GM18498 (cell line): Measurements from ENCODE around the gene MAP3K20.
A peak's percentile ranks its signal among the peaks of the same experiment; 100 is the strongest.

Source experiments
- ATAC-seq: cut with Tn5 transposase; IDR thresholded peaks from one replicate; pipeline ENCODE4 v1.9.1; 2021; ENCODE audit warnings: mild to moderate bottlenecking, moderate library complexity; ENCODE audit not compliant: unreplicated experiment

MAP3K20 gene

DNA sequence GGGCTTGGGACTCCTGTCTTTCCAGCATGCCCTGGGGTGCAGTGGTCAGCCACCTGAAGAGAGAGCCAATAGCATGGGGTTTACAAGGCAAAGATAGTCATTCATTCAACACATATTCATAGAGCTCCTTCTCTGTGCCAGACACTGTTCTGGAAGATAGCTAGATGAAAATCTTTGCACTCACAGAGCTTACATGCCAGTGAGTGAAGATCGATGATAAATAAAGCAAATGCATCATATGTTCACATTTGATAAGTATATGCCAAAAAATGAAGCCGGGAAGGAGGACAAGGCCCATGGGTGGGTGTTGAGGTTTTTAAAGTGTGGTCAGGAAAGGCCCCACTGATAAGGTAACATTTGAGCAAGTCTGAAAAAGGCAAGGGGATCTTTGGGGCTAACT lies 148.2 kb downstream of the MAP3K20 start:
- ATAC-seq, result no peak

DNA sequence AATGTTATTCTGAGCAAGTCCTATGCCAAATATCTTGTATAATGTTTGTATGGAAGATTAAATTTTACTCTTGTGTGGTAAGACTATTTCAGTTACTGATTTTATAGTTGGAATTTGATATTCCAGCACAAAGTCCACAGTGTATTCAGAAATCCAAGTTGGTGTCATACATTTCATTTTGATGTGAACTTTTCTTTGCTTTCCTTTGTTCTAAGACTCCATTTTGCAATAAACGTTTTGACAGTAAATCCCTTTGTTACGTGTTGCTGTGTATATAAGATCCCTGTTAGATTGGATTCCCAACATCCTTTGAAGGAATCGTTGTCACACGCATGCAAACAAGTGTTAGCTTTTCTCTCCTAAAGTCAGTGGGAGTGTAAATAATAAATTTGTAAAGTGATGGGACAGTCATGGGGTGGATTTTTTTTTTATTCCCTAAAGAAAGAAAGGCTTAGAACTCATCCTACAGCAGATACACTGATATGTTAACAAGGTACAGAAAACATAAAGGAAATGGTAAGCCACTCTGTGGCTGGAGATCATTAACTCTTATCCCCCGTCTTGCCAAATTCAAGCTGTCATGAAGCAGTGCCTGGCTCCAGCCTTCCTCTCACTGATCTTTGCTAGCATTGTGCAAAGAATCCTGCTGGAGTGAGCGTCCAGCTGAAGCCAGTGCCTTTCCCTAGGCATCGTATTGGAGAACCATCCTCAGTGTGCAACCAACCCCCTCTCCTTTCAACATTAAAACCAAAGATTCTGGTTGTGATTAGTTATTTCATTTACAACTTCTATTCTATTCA lies 151.5 kb downstream of the MAP3K20 start:
- ATAC-seq, result no peak

DNA sequence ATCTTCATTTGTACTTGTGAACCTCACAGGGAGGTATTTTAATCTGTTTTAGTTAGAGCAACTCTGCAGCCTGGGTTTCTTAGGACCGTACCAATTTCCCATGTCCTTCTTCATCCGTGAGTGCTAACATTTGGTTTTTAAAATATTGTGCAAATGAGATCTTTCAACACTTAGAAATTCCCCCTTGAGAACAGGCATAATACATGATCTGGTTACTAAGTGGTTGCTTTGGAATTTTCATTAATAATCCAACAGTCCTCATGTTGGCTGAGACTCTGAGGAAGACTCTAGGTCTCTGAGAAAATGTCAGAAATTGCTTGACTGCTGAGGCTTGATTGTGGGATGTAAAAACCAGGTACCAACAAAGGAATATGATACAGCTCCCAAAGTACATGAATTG lies 153.4 kb downstream of the MAP3K20 start:
- ATAC-seq, result no peak

DNA sequence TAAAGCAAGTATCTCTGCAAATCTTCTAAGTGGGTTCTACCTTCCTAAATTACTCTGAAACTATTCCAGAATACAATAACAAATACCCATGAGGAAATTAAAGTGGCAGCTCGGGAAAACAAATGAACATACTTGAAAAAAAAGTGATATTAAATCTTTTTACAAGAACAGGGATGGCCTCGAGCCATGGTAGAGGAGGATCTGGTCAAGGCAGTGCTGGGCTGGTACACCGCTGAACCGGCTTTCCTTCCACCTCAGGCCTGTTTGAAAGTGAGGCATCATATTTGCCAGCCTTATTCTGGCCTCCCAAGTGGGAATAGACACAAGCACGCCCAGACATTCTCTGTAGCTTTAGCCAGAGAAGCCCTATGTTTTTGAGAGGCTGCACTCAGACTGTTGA lies 154.5 kb downstream of the MAP3K20 start:
- ATAC-seq, result no peak

DNA sequence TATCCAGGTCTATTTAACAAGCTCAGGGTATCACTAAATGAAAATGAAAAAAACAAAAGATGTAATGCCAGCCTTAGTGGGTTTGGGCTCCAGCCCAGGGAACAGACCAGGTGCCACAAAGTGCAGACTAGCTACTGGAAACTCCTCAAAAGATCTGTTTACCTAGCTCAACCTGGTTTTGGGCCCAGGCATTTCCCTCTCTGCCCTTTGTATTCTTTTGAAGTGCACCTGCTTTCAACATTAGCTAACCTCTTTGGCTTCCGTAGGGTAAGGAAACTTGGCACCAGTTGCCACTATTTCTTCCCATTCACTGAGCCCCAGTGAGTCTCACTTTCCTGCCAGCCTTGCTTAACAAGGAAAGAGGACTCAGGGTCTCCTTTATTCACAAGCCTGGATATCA lies 155.4 kb downstream of the MAP3K20 start:
- no peak for ATAC-seq

DNA sequence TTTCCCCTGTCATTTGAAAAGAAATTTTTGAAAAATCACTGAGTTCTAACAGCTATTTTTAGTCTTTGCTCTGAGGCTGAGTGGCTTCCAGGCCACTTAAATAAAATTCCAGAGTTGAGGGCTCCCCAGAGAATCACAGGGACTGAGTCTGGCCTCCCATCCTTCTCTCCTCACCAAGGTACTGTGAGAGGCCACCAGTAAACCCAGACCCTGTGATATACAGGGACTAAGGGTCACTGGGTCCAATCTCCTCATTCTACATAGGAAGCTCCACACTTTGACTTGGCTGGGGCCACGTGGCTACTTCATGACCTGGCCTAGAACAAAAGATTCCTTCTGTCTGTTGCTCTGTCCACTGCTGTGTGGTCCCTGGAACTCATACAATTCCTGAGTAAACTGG lies 155.8 kb downstream of the MAP3K20 start:
- ATAC-seq, result no peak

DNA sequence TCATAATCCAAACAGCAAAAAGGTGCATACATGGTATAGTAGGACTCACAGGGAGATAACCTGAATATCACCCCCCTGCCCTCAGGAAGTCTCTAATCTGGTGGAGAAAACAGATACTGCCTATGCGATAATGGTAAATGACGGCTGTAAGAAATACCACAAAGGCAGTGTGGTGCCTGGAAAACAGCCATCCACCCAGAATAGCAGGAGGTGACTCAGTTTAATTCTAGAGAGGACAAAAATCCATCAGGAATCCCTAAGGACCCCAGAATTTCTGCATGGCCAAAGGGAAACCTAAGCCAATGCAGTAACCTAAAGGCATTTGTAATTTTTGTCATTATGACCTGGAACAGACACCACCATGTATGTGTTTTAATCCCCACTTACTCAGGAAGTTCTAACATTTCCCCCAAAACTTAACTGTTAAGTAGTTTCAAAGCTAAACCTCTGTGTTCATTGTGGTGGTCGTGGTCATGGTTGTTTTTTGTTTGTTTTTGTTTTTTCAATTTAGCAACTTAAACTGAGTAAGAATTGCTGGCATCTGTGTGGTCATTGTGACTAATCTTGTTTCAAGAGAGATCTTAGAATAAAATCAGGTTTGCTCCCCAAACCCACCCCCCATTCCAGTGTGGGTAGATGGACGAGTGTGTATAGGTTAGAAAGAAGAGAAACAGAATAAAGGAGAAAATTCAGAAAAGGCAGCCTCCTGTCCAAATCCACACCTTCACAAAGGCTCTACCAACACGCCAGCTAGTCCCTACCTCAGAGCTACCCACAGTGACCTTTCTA lies 157.5 kb downstream of the MAP3K20 start:
- no peak for ATAC-seq

DNA sequence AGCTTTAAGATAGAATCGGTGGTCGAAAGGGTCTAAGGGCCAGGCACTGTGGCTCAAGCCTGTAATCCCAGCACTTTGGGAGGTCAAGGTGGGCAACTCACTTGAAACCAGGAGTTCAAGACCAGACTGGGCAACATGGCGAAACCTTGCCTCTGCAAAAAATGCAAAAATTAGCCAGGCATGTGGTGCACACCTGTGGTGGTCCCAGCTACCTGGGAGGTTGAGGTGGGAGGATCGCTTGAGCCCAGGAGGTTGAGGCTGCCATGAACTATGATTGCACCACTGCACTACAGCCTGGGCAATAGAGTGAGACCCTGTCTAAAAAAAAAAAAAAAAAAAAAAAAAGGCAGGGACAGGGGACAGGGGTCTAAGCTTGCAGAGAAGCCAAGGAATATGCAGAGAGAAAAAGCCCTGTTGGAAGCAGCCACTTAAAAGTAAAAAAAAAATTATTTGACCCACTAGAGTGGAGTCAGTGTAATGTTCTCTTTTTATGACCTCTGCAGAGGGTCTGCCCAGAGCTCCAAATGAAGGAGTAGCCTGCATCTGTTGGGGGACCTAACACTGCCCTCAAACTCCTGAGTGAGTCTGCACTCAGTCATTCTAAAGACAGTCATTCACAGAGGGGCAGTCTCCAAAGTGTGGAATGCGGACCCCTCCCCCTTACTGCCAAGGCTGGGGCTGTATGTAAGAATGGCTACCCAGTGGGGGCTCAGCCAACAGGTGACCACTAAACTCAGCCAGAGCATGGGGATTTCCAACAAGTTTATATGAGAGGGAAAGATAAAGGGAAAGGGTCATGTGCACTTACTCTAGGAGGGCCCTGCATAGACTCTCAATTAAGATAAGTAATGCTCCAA lies 160.5 kb downstream of the MAP3K20 start:
- ATAC-seq, result no peak

DNA sequence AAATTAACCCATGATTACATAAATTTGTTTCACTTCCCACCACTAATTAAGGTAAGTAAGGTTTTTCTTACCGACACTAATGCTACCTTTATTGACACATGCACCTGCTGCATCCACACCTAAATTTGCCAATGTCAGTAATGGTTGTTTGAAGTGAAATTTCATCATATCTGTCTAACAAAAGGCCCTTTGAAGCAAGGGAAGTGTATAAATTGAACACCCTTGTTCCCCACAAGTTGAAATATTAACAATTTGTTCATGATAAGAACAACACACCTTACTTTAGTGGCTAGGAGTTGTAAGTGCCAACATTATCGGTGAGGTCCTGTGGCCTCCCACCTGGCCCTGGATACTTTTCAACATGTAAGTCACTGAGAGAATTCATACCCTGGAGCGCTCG lies 162.7 kb downstream of the MAP3K20 start:
- no peak for ATAC-seq

DNA sequence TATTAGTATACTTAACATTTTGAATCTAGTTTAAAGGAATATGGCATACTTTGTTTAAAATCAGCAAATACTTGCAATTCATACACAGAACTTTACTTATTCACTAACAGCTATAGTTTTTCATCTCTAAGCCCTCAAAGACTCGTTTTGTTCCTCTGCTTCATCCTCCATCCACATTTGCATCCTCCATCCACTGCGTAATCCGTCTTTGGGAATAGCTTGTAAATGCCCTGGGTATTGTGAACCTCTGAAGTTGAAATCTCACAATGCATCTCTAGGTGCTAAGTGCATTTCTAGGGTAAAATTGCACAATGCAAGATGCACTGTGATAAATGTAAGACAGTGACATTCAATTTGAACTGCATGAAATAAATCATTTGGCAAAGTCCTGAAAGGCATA lies 163.2 kb downstream of the MAP3K20 start:
- ATAC-seq, result no peak

DNA sequence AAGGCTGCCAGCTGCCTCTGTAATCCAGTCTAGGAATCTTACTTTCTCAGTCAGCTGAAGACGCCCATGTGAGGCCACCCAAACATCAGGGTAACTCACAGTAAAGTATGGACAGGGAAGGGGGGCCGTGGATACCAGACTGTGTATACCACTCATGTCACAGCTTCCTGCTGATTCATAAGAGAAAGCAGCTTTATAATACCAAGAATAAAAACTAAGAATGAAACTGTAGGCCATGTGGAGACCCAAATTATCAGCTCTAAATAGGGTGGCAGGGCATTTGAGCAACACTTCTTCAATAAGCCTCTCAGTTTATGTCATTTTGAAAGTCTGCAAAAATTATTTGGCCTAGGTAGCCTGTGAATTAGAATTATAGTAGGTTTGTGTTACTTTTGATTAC lies 164.0 kb downstream of the MAP3K20 start:
- peak; percentile 97 for ATAC-seq

DNA sequence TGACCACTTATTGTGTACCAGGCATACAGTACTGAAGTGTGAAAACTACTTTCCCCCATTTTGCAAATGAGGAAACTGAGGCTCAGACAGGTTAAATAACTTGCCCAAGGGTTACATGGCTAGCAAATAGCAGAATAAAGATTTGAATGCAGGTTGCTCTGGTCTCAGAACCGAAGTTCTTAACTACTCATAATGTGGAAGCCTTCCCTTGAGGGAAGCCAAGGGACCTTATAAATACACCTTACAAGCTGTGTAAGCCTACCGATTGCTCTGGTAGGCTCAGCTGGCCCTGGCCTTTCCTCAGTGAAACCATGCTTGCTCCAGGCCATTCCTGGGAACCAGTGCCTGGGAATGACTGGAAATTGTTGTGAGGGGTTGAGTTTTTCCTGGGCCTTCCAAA lies 164.4 kb downstream of the MAP3K20 start:
- ATAC-seq, result peak; percentile 24

DNA sequence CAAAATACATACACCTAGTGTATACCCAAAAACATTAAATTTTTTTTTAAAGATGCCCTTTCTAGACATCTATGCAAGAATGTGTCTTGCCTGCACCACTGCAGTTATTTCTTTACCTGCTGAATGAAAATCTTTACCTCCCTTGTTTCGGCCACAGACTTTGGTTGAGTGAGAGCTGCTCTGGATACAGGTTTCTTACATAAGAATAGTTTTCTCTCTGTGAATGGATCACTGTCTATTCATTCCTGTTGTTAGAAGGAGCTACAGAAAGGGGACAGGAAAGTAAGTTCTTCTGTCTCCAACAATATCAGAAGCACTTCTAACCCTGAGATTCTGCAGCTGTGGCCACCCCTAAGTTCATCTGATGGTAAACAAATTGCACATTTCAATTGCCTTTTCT lies 166.0 kb downstream of the MAP3K20 start:
- ATAC-seq, result no peak

DNA sequence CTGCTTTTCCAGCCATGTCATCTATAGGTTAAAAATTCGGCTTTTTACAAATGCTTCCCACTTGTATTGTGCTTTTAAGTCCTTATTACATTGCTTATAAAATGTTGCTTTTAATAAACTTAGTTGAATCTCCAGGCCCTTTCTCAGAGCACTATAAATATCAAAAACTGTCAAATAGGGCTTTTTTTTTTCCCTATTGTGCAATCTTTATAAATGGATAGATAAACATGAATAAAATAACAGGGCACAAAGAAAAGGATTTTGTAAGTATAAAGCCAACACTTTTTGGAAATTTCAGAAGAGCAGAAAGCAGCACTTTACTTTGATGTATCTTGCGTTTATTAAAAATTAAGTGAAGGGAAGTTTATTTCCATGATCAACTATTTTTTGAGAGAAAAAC lies 171.5 kb downstream of the MAP3K20 start:
- no peak for ATAC-seq

DNA sequence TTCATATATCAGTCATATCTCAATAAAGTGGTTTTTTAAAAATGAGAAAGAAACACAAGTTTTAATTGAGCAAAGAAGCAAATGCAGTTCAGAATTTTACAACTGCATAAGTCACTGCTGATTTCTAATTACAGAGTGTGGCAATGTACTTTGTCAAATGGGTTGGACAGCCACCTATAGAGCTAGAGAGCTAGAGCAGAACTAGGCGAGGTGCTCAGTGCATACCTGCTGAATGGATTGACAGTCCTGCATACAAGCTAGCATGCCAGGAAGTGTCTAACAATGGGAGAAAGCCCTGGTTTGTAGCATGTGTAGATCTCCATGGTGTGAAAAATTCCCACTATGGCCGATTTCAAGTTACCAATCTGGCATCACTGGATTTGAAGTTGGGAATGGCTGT lies 172.7 kb downstream of the MAP3K20 start:
- no peak for ATAC-seq

DNA sequence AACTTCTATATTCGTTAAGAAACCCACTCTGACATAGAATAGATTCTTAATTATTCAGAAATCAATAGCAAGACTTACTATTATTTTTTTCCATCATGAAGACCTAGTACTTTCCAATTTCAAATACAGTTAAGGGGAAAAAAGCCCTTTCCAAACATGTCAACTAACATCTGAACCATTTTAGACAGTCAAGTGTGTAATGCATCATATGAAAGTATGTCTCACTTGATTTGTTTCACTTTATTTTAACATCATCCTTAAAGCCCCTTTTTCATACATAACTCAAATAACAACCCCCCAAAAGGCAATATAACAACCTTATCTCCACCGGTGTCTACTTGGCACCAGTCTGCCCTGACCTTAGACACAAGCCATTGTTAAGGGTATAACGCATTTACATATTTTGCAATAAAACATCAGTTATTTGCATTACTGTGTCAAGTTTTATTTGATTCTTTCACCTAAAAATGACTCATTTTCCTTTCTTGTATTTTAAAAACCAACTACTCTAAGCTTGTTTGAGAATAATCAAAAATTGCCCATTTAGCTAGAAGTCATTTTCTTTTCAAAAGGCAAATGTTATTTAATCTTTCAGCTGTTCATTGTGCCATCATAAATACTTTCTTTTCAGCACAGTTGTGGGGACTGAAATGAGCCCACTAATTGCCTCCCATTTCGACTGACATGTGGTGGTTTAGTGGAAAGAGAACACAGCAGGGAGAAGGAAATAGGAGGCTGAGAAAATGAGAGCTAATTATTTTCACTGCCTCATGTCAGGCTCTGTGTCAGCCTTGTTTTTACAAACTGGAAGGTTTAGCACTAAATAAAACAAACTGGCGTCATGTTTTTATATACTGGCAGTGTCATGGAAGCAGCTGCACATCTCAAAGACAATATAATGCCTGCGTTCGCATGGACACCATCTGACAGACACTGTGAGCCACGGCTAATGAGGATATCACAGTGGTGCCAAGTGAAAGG lies 174.3 kb downstream of the MAP3K20 start:
- ATAC-seq, result no peak

DNA sequence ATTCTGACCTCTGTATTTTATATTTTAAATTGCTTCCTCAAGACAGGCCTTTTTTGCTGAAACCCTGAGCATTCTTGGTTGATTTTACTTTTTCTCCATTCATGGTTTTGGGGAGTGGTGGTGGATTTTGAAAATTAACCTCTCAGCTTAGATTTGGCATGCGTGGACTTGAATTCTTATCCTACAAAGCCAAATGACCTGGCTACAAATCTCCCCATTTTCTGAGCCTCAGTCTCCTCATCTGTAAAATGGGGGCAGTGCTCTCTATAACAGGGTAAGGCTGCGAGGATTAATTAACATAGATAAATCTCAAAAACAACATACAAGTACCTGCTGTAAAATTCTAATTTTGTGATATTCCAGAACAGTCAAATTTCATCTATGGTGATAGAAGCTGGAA lies 175.6 kb downstream of the MAP3K20 start:
- no peak for ATAC-seq

DNA sequence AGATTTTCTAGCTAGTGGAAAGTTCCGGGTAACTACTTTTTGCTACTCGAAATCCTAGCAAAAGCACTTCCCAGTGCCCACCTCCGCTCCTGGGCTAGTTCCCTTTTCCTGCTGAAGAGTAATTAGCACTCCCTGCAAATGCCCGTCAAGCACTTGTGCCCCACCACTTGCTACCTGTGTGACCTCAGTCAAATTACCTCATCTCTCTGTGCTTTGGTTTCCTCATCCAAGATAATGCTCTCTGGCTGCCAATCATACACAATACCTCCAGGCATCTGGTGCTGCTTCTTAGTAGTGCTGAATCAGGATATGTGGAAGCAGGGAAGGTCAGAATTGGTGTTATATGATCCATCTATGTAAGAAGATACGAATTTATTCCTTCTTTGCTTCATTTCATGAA lies 176.9 kb downstream of the MAP3K20 start:
- no peak for ATAC-seq

DNA sequence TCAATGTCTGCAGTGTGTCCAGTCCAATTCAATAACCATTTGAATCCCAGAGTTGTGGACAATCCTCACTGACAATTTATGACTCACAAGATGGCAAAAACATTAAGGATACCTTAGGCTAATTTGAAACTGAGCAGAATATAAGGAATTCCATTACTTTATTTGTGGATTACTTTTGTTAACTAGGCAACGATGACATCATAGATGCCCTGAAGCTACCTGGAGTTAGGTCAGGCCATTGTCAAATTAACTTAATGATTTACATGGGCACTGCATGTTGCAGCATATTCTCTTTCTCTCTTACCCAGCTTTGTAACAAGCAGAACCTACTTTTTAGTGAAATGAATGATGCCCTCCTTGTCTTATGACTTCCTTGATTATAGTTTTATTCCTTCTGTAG lies 179.0 kb downstream of the MAP3K20 start:
- ATAC-seq, result no peak

DNA sequence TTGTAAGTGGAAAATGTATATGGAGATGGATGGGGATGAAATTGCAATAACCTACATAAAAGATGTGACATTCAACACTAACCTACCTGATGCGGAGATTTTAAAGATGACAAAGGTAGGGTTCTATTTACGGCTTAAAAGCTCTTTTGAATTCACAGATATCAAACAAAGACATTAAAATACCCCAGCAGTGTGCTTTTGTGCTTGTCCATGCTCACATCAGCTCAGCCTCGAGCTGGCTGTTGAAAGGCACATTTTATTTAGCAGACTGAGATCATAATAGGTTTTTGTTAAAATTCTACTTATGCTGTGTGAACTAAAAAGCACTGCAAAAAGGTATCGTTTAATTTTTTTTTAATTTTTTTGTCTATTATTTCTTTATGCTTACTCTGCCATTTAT lies 183.1 kb downstream of the MAP3K20 start:
- ATAC-seq, result no peak
